ENCODE results near the gene ATP6V0B.

Gene ATP6V0B

DNA sequence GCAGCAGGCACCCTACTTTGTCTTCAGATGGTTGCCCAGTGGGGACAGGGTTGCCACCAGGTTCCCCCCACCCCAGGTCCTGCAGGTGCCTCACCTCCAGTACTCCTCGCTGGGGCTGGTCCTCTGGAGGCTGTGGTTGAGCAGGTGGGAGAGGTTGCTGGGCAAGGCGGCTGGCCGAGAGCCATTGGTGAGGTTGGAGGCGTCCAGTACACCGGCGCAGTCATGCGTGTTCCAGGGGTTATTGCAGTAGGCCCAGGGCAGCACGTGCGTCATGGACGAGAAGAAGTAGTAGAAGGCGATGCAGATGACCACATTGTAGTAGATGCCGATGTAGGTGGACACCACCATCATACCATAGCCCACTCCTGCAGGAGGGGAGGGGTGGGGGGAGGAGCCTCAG lies 33.5 kb downstream of the ATP6V0B start:
- no peak for DNase-seq

DNA sequence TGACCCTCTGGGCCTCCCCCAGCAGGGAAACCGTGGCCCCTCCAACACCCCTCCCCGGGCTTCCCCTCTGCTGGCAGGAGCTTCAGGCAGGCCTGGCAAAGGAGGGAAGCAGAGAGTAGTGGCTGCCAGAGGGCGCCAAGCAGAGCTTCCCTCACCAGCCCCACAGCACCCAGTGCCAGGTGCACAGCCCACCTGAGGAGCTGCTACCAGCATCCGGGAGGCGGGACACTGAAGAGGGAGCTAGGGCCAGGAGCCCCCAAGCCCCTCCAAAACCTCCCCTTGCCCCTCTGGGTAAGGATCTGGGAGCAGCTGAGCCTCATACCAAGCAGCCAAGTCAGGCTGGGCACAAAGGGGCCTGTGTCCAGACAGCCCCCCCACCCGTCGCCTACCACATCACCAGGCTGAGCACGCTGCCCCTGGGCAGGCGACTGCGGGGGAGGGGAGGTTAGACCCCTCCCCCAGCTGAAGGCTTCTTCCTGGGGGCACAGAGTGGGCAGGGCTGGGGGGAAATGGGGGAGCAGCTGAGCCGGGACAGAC lies 36.2 kb downstream of the ATP6V0B start:
- DNase-seq = no peak

- no peak for DNase-seq
Measured at GRCh38 chr1:44012404-44012803, 37.6 kb downstream of the ATP6V0B start.

- no peak for DNase-seq
Measured at GRCh38 chr1:44012941-44013609, 38.3 kb downstream of the ATP6V0B start.

DNA sequence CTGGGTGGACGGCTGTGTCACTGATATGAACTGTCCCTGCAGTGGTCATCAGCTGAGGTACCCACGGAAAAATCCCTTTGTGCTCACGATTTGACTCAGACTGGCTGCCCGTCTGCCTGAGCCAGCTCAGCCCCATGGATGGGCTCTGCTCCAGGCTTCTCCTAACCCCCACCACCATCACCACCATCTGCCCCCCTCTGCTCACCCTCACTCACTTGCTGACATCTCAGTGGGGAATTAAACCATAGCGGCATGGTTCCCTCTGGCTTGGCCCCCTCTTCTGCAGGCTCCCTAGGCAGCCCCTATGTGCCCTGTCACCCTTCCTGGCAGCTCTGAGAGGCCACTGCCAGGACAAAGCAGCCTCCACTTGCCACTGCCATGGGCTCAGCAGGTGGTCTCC lies 39.2 kb downstream of the ATP6V0B start:
- no peak for DNase-seq

DNA sequence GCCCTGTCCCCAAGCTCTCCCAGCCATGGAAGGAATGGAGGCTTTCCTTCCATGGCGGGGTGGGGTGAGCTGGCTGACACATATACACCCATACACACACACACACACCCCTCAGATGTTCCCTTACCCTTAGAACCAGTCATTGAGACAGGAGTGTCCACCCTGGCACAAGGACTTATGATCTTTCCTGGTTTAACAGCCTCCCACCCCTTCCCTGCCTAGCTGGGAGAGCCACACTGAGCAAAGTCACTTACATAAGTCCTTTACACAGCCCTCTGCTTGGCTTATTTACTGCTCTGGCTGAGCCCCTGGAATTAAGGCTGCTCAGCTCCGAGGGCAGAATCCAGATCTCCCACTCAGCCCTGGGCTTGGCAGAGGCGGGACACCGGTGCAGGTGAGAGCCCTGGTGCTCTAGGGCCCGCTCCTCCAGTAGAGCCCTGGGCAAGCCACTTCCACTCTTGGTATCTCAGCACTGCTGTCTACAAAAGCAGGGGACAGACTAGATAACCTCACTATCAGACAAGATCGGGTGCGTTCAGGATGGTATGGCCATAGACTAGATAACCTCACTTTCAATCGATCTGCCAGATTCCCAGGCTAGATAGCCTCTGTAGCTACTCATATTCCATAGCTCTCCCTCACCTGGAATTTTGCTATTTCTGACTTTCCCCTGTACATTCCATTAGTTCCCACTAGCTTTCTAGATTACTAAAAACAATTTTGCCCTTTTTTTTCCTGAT lies 39.8 kb downstream of the ATP6V0B start:
- DNase-seq = no peak

DNA sequence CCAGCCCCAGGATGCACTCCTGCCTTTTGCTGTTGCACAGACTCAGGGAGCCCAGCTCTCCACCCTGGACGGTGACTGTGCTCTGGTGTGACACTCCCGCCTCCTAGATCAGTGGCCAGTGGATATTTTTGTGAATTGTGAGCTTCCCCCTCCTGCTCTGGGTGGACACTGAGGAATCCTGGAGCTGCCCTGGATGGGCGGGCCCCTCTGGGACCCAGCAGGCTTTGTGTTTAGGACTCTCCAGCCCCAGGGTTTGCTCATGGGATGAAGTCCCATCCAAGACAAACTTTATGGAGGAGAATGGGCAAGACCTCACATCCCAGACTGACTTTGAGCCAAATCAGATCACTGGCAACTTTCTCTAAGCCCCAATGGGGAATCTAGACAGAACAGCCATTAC lies 40.4 kb downstream of the ATP6V0B start:
- DNase-seq = no peak

DNA sequence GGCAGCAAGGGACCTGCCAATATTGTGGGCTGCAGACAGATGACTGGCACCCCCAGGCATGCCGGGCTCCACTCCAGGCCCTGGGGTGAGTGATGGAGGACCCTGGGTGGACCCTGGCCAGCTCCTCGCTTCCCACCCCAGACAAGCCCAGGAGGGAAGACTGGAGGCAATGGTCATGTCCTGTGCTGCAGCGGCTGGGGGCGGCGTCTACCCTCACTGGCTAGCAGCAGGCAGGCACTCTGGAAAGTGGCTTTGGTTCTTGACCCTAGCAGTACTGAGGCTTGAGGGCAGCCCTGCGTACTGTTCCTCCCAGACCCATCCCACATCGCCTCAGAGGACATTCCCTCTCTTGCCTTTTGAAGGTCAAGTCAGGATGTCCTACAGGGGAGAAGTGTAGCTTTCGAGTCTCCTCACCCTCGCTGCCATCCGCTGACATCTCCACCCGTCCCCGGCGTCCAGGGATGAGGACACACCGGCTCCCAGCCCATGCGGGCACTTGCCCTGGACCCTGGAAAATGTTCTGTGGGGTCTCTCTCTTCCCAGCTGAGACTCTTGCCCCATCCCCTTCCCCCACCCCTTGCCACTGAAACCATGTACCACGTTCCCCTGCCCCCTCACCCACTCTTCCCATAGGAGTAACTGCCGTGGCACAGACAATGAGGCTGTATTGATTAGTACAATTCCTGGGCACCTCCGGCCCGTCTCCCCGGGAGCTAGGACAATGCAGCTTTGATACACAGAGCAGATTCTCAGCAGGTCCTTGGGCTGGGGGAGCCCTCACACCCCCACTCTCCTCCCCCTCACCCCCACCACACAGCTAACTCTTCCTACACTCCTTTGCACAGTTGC lies 41.5 kb downstream of the ATP6V0B start:
- DNase-seq = no peak

- DNase-seq = no peak
Measured at GRCh38 chr1:44016890-44017400, 42.2 kb downstream of the ATP6V0B start.

- DNase-seq = no peak
Measured at GRCh38 chr1:44019466-44019948, 44.7 kb downstream of the ATP6V0B start.

GRCh38 chr1:44020464-44020863 lies 45.7 kb downstream of the ATP6V0B start:
- DNase-seq = no peak

- DNase-seq = no peak
Measured at GRCh38 chr1:44021156-44021555, 46.4 kb downstream of the ATP6V0B start.

- no peak for DNase-seq
Measured at GRCh38 chr1:44021581-44022321, 47.0 kb downstream of the ATP6V0B start.

DNA sequence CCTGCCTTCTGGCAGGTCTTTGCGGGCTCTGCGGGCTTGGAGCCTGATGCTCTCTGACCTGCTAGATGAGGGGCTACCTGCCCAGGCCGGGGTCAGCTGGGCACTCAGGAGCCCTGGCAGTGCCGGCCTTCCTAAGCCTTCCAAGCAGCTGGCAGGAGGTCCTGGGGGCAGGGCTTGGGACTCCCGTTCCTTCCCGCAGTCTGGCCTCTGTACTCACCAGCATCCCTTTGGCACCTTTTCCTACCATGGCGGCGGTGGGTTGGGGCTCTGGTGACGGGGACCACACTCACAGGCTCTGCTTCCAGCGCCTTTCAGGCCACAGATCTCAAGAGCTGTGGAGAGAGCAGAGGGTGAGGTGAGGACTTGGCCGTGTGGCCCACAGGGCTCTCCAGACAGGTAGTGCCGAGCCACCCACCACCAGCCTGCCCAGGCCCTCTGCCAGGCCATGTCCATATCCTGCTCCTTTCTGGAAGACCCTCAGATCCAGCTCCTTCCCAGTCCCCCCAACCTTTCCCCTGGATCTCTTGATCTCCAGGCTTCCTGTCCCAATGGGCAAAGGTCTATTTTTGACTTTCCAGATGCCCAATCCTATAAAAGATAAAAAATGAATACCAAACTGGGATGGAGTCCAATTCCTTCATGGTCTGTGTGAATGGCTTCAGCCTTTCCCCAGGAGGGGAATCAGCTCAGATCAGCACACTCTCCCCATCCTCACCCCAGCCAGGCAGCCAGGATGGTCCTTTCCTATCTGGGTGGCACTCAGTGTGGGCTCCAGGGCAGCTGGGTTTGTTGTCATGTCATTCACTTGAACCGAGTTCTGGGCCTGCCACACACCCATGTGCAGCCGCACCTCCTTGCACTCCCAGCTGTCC lies 49.5 kb downstream of the ATP6V0B start:
- no peak for DNase-seq

GRCh38 chr1:44024903-44025525 lies 50.3 kb downstream of the ATP6V0B start:
- DNase-seq = no peak

DNA sequence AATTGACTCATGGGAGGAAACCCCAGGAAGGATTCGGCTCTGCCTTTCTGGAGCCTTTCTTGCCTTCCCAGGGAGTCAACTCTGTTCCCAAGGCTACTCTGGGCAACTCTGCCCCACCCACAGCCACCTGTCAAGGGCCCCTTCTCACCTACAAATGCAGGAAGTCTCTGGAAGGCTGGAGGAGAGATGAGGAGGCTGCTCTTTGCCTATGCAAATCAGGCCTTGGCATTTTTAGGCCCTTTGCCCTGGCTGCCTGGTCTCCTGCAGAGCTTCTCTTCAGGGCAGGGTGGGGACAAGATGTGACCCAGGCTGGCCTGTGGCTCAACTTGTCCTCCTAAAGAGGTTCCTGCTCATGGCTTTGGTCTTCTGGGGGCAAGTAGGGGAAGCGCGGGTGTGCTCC lies 51.1 kb downstream of the ATP6V0B start:
- DNase-seq = no peak

DNA sequence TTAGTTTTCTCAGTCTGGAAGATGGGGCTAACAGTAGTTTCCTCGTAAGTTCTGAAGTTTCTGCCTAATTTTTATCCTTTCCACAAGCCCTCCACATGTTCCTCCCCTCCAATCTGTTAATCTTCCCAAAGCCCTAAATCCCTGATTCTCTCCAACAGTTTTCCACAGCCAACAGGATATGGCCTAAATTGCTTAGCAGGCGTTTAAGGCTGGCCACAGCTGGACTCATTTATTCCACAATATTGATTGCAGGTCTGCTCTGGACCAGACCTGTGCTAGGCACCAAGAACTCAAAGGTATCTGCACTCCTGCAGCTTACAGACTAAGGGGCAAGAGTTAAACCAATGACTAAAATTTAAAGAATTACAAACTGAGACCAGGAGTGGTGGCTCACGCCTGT lies 52.6 kb downstream of the ATP6V0B start:
- no peak for DNase-seq

Data from stimulated activated CD4-positive, alpha-beta T cell treated with anti-CD3 and anti-CD28 coated beads, Interleukin-1b, Interleukin-23, amount 100 ng/mL, for 48 hours (primary cell).